Activated naive CD4-positive, alpha-beta T cell treated with Interleukin-2 at 50 U/mL for 16 hours (primary cell): ENCODE measurements around the gene LSM2.
"Not testable (repeated sequence)": the region's sequence is repeated elsewhere in the genome, so short reads cannot be mapped to it uniquely, and the experiment has no call there.

Experiments used
- DNase-seq: peaks from one replicate; pipeline ENCODE4 v3.0.0-alpha.2; 2020

Gene LSM2

GRCh38 chr6:31795616-31796298, 11.0 kb downstream of the LSM2 start, which contains the start of gene VARS1:
TSS of gene VARS1 (minus strand) at chr6:31795752. CDS start at chr6:31795217, 535 bp downstream.
- DNase-seq = peak; percentile 85

DNA sequence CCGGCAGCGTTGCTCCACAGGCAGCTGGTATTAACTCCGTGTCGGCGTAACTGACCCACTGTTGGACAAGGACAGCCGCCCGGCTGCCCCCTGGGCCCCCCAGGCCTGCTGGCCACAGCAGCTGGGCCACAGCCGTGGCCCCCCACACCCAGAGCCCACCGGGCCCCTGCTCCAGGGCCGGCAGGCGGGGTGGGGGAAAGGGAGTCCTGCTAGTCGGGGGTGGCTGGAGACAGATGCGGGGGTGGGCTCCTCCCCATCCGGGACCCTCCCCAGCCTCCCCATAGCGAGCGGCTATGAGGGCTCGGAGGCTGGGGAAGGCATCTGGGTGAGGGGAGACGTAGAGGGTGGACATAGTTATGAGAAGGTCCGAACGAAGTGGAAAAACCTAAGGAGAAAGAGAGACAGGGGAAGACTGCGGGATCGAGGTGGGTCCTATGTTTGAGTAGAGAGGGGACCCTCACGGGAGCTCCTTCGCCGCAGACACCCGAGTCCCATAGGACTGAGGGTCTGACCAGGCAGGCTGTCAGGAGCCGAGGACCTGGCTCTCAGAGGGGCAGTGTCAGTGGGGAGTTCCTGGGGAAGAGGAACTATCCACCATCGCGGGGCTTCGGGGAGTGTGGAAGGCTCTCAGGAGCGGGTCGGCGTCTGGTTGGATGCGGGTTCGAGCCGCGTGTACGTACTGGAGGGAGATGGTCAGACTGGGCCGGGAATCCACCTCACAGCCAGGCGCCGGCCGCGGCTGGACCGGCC, 11.7 kb downstream of the LSM2 start:
- DNase-seq = no peak

- no peak for DNase-seq
These were observed 12.4 kb downstream of the LSM2 start for GRCh38 chr6:31794294-31794865.

GRCh38 chr6:31793927-31794245, 12.9 kb downstream of the LSM2 start:
- DNase-seq = not testable (repeated sequence)

GRCh38 chr6:31792761-31793171, 14.0 kb downstream of the LSM2 start:
- DNase-seq = peak; percentile 22

- DNase-seq = no peak
These were observed 14.7 kb downstream of the LSM2 start for GRCh38 chr6:31792090-31792374.

DNA sequence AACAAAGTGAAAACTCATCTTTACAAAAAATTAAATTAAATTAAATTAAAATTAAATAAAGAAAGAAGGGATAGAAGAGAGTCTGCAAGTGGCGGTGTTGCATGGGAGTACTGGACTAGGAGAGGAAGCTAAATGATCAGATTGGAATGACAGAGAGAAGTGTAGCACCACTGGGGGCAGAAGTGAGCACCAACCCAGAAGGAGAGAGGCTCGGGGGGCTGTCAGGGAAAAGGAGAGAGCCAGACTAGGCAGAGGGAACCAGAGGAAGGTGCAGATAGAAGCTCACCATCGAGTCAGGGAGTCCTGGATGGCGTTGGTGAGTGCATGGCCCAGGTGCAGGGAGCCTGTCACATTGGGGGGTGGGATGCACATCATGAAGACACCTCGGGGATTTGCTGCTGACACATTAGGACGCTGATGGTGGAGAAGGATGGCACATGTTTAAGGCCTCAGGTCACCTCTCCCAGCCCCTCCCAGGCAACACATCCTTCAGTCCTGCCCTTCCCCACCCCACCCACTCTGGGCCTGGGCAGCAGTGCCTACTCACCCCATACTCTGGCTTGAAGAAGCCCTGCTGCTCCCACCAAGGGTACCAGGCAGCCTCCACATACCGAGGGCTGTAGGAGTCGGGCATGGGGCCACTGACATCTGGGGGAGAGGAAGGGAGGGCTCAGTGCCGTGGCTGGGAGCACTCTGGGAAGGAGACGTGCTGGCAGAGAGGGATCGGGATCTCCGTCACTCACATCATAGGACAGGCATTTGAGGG, 15.3 kb downstream of the LSM2 start:
- DNase-seq = peak; percentile 41

- no peak for DNase-seq
These were observed 21.3 kb downstream of the LSM2 start for GRCh38 chr6:31785475-31785874.

- no peak for DNase-seq
These were observed 22.5 kb downstream of the LSM2 start for GRCh38 chr6:31784098-31784925.

- DNase-seq = no peak
These were observed 24.5 kb downstream of the LSM2 start for GRCh38 chr6:31782126-31782855.

DNA sequence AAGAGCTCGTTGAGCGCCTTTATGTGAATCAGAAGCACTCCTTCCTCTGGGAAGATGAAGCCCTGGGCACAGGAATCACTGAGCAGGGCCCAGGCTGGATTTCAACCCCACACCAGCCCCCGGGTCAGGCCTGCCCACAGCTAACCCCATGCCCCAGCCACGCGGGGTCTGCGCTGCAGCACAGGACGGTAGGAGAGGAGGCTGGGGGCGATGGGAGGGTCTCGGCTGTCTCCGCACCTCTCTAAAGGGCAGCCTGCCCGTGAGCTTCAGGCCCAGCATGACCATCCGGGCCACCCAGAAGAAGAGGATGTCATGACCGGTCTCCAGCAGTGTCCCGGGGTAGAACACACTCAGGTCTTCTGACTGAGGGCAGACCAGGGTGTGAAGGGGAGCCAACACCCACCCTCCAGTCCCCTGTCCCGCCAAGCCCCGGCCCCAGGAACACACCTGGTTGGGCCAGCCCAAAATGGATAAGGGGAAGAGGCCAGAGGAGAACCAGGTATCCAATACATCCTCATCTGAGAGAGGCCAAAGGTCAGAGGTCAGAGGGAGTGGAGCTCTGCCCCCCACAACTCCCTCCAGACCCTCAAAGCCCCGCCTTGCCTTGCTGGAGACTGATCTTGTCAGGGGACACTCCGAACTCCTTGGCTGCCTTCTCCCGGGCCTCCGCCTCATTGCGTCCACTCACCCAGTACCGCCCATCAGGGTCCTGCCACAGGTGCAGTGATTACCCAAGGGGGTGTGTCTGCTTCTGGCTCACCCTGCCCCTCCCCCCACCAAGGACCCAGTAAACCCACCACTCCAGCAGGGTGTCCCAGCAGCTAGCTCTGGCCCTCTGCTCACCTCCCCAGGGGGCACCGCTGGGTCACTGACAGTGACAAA, 25.3 kb downstream of the LSM2 start:
- DNase-seq = no peak

- no peak for DNase-seq
These were observed 26.1 kb downstream of the LSM2 start for GRCh38 chr6:31780507-31781243.

DNA sequence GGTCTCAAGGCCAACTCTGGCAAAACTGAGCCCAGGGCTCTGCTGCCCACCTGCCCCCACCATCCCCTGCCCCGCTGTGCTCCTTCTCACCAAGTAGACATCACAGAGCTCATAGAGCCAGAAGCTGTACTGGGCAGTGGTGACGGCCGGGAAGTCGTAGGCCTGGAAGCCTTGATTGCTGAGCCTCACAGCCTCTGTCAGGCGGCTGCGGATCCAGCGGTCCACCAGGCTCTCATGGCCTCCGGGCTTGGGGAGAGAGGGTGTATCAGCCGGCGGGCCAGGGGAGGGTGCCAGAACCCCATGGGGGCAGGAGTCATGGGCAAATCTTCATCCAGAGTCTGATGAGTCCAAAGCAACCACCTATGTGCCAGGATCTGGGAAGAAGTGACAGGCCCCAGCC, 26.9 kb downstream of the LSM2 start:
- no peak for DNase-seq

DNA sequence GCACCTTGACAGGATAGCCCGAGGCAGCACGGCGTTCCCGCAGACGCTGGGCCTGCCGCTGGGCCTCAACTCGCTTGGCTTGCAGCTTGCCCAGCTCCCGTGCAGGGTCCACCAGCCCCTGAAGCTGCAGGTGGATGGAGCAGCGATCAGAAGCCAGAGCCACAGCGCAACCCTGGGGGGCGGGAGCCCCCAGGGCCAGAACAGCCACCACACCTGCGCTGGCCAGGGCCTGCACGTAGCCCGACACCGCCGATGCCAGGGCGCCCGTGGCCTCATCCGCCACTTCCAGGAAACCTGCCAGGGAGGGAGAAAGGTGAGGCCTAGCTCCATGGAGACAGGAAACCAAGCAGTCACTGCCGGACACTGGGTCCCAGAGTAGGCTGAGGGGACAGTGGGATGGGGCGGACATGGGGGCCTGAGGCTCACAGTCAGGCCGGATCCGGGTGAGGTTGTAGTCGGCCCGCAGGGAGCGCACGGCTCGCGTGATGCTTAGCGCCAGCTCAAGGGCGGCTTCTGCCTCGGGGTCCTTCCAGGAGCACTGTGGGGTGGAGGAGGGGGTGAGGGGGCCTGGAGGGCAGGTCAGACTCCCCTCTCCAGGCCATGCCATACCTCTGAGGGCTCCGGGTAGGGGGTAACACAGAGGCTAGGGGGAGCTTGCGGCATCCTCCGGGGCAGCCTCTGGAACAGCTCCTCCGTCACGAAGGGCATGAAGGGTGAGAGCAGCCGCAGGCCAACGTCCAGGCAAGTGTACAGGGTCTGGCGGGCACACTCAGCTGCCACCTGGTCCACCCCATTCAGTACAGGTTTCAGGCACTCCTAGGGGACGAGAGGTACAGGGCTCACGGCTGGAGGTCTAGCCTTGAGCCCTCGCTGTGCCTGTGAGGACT, 27.5 kb downstream of the LSM2 start:
- no peak for DNase-seq

GRCh38 chr6:31778193-31778592, 28.6 kb downstream of the LSM2 start:
- DNase-seq = no peak

GRCh38 chr6:31777667-31778050, 29.1 kb downstream of the LSM2 start:
- no peak for DNase-seq

DNA sequence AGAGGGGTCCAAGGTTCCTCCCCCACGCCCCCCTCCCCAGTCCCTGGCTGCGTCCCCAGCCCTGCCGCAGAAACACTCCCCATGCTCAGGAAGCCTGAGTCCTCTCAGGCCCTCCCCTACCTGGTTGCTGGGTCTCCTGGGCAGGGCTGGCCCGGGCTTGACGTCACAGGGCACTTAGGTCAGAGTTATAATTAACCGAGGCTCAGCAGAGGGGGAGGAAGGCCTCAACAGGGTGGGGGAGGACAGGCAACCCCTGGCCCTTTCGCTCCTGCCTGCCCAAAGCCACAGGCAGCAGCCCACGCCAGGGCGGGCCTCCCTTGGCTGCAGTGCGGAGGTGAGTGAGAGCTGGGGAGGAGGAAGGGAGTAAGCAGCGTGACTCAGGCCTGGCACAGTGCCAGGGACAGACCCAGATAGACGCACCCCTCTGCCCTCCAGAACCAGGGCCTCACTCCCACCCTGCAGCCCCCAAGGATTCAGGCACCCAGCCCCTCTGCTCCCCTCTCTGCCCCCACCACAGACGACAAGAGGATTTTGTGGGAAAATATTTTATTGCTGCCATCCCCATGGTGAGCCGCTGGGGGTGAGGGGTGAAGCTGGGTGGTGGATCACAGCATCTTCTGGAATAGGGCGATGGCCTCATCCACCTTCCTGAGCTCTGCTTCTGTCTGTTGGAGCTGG, 29.6 kb downstream of the LSM2 start, which contains the start of gene VWA7:
VWA7 (minus strand) TSS at position 340 of the 678 bp plus-strand sequence. CDS start 549 bp downstream, outside the sequence.
- peak; percentile 84 for DNase-seq

DNA sequence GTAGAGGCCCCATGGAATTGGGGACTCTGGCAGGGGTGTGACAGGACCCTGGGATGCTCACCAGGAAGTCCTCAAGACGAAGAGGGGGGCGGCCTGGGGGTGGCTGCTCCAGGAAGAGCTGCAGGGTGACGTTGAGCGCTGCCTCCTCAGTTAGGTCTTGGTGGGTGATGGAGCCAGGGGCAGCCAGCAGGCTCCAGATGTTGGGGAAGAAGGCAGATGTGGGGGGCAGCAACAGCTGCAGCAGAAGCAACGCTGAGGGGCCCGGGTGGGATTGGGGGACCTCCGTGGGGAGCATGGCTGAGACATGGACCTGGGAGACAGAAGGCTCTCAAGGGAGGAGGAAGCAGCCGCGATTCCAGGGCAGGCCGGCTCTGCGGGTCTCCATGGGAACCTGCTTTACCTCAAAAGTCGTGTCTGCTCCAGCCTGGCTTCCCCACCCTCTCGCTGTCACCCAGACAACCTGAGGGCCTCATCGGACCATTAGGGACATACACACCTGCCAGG, 30.2 kb downstream of the LSM2 start:
- no peak for DNase-seq
